H1 (cell line): Measurements from ENCODE around the gene ARID1B. TPM values are rescaled to one million over a fixed set of nuclear protein-coding genes. Genes with fewer than 3 reads are reported as not detected.

Experiments used
- CTCF ChIA-PET: fragments of 300-600 bp; sonication (Branson Sonifier 250); formaldehyde crosslinking; loops from one replicate; lab custom pipeline; 2021; ENCODE audit not compliant: partially characterized antibody; lab: Charles Lee
- POLR2A ChIA-PET: fragments of 300-600 bp; sonication (Branson Sonifier 250); formaldehyde crosslinking; loops from one replicate; lab custom pipeline; 2021; ENCODE audit warnings: inconsistent platforms; ENCODE audit not compliant: partially characterized antibody; lab: Charles Lee
- DNase-seq, 2 experiments: peaks; one replicate each; pipeline versions ENCODE4 v3.0.0 to v3.0.0-alpha.2; 2010 to 2022; ENCODE audit warnings: low spot score in 2 of 2, low read depth in 1 of 2, mixed read lengths in 1 of 2
- FAIRE-seq: peaks from 2 replicates; lab custom pipeline; 2011; peaks lifted over from hg19 to GRCh38; lab: Jason Lieb, UNC
- H2AFZ ChIP-seq: 2 replicates; pipeline ENCODE4 v1.8.1; 2012; ENCODE audit warnings: low read length, inconsistent platforms
- H2AK5ac ChIP-seq: 2 replicates; pipeline ENCODE4 v1.6.1; 2013; ENCODE audit warnings: low read depth, low read length
- H2BK120ac ChIP-seq: replicated peaks from 2 replicates; pipeline ENCODE3; 2013; ENCODE audit warnings: low read depth, low read length, inconsistent platforms
- H2BK12ac ChIP-seq: 2 replicates; pipeline ENCODE4 v1.6.1; 2013; ENCODE audit warnings: low read depth, low read length
- H2BK15ac ChIP-seq: 2 replicates; pipeline ENCODE4 v1.6.1; 2013; ENCODE audit warnings: low read length
- H2BK20ac ChIP-seq: 2 replicates; pipeline ENCODE4 v1.6.1; 2013; ENCODE audit warnings: low read length
- H2BK5ac ChIP-seq: 2 replicates; pipeline ENCODE4 v1.6.1; 2013; ENCODE audit warnings: low read depth, low read length
- H3K14ac ChIP-seq: 2 replicates; pipeline ENCODE4 v1.6.1; 2013; ENCODE audit warnings: inconsistent platforms; ENCODE audit not compliant: insufficient read length
- H3K18ac ChIP-seq: 2 replicates; pipeline ENCODE4 v1.6.1; 2013; ENCODE audit warnings: low read length; ENCODE audit errors: extremely low read depth
- H3K23ac ChIP-seq: 2 replicates; pipeline ENCODE4 v1.6.1; 2013; ENCODE audit warnings: inconsistent platforms; ENCODE audit not compliant: insufficient read length
- H3K23me2 ChIP-seq: 2 replicates; pipeline ENCODE4 v1.6.1; 2013; ENCODE audit warnings: low read depth, low read length
- H3K27ac ChIP-seq: 2 replicates; pipeline ENCODE4 v1.6.1; 2011; ENCODE audit warnings: low read depth, low read length, inconsistent platforms
- H3K27me3 ChIP-seq, 4 experiments: replicated peaks in 1 of 4; 1 replicate in 1 of 4; 2 replicates in 3 of 4; pipeline versions ENCODE4 v1.6.1 to v1.8.1; 2011 to 2013; ENCODE audit warnings: low read length in 3 of 4, mild to moderate bottlenecking in 3 of 4, inconsistent platforms in 2 of 4, mixed read lengths in 2 of 4, moderate library complexity in 1 of 4; ENCODE audit not compliant: control insufficient read depth in 3 of 4, insufficient read depth in 3 of 4; ENCODE audit errors: extremely low read depth in 1 of 4
- H3K36me3 ChIP-seq, 4 experiments: 2 replicates each; pipeline versions ENCODE4 v1.6.1 to v1.8.1; 2011 to 2013; ENCODE audit warnings: mild to moderate bottlenecking in 4 of 4, low read length in 3 of 4, moderate library complexity in 2 of 4, control low read depth in 1 of 4, inconsistent platforms in 1 of 4; ENCODE audit not compliant: insufficient read depth in 4 of 4, control insufficient read depth in 2 of 4
- H3K4ac ChIP-seq: replicated peaks from 2 replicates; pipeline ENCODE3; 2013; ENCODE audit warnings: low read length, low read depth, mixed read lengths, inconsistent platforms; ENCODE audit not compliant: insufficient read length
- H3K4me1 ChIP-seq, 4 experiments: replicated peaks in 1 of 4; 1 replicate in 1 of 4; 2 replicates in 3 of 4; pipeline versions ENCODE4 v1.6.1 to v1.8.1; 2011 to 2013; ENCODE audit warnings: low read length in 3 of 4, inconsistent platforms in 2 of 4, mixed read lengths in 1 of 4; ENCODE audit not compliant: insufficient read depth in 4 of 4, control insufficient read depth in 3 of 4
- H3K4me2 ChIP-seq, 2 experiments: 2 replicates each; pipeline versions ENCODE4 v1.6.1 to v1.8.1; 2011 to 2013; ENCODE audit warnings: low read depth in 2 of 2, low read length in 2 of 2, control low read depth in 1 of 2, inconsistent platforms in 1 of 2, mild to moderate bottlenecking in 1 of 2; ENCODE audit not compliant: insufficient read depth in 1 of 2
- H3K4me3 ChIP-seq, 4 experiments: fragments of 200-600, 300-600 bp in 1 of 4; sonication (generic), shearing (Covaris generic), sonication (Bioruptor Twin) in 1 of 4; 2 replicates each; pipeline versions ENCODE4 v1.5.1 to v1.8.1; 2011 to 2016; ENCODE audit warnings: low read length in 4 of 4, low read depth in 3 of 4, control low read depth in 2 of 4, inconsistent platforms in 2 of 4, mild to moderate bottlenecking in 2 of 4, mixed read lengths in 1 of 4, moderate library complexity in 1 of 4; ENCODE audit not compliant: insufficient read depth in 2 of 4; ENCODE audit errors: extremely low read depth in 1 of 4
- H3K56ac ChIP-seq: replicated peaks from 2 replicates; pipeline ENCODE3; 2013; ENCODE audit warnings: low read depth, mild to moderate bottlenecking, mixed read lengths, low read length, inconsistent platforms; ENCODE audit not compliant: insufficient read length
- H3K79me1 ChIP-seq: 2 replicates; pipeline ENCODE4 v1.6.1; 2013; ENCODE audit warnings: low read depth, low read length, control low read depth
- H3K79me2 ChIP-seq, 2 experiments: 2 replicates each; pipeline versions ENCODE4 v1.6.1 to v1.8.1; 2012 to 2013; ENCODE audit warnings: low read length in 2 of 2, mild to moderate bottlenecking in 2 of 2, inconsistent platforms in 1 of 2; ENCODE audit not compliant: insufficient read depth in 2 of 2, control insufficient read depth in 1 of 2
- H3K9ac ChIP-seq, 4 experiments: replicated peaks in 1 of 4; 1 replicate in 1 of 4; 2 replicates in 3 of 4; pipeline versions ENCODE4 v1.6.1 to v1.8.1; 2011 to 2013; ENCODE audit warnings: low read depth in 3 of 4, low read length in 3 of 4, control low read depth in 2 of 4, mild to moderate bottlenecking in 2 of 4, moderate library complexity in 2 of 4, inconsistent platforms in 1 of 4; ENCODE audit errors: extremely low read depth in 1 of 4
- H3K9me3 ChIP-seq, 2 experiments: 2 replicates each; pipeline versions ENCODE4 v1.6.1 to v1.8.1; 2012 to 2013; ENCODE audit warnings: mild to moderate bottlenecking in 2 of 2, moderate library complexity in 2 of 2, control low read depth in 1 of 2, inconsistent platforms in 1 of 2, low read depth in 1 of 2, low read length in 1 of 2, mixed read lengths in 1 of 2; ENCODE audit not compliant: insufficient read depth in 2 of 2
- H4K20me1 ChIP-seq, 2 experiments: replicated peaks in 1 of 2; 2 replicates each; pipeline versions ENCODE3 to v1.8.1; 2011 to 2013; ENCODE audit warnings: inconsistent platforms in 2 of 2, low read length in 2 of 2, mild to moderate bottlenecking in 1 of 2; ENCODE audit not compliant: insufficient read depth in 2 of 2, control insufficient read depth in 1 of 2
- H4K5ac ChIP-seq: 2 replicates; pipeline ENCODE4 v1.6.1; 2013; ENCODE audit warnings: low read length, low read depth, mixed read lengths, inconsistent platforms; ENCODE audit not compliant: insufficient read length
- H4K8ac ChIP-seq: 2 replicates; pipeline ENCODE4 v1.8.0; 2013; ENCODE audit warnings: mild to moderate bottlenecking, moderate library complexity, low read length, inconsistent platforms; ENCODE audit not compliant: insufficient read depth; ENCODE audit errors: extremely low read depth
- H4K91ac ChIP-seq: replicated peaks from 2 replicates; pipeline ENCODE3; 2013; ENCODE audit warnings: low read length, mixed read lengths, inconsistent platforms; ENCODE audit not compliant: insufficient read length
- ATF2 ChIP-seq: IDR thresholded peaks from 2 replicates; pipeline ENCODE4 v1.6.1; 2012; ENCODE audit warnings: low read length, inconsistent platforms
- BRCA1 ChIP-seq: IDR thresholded peaks from 2 replicates; pipeline ENCODE4 v1.6.1; 2012; ENCODE audit warnings: low read depth, low read length, improper control_type of control experiment
- CHD1 ChIP-seq: IDR thresholded peaks from 2 replicates; pipeline ENCODE4 v1.6.1; 2012; ENCODE audit warnings: low read depth, low read length, improper control_type of control experiment
- FOSL1 ChIP-seq: IDR thresholded peaks from 2 replicates; pipeline ENCODE4 v1.6.1; 2011; ENCODE audit warnings: mild to moderate bottlenecking, low read depth, low read length, moderate library complexity; ENCODE audit not compliant: insufficient read depth
- NANOG ChIP-seq: IDR thresholded peaks from 2 replicates; pipeline ENCODE4 v1.6.1; 2011; ENCODE audit warnings: low read length, low read depth, mild to moderate bottlenecking, inconsistent platforms; ENCODE audit not compliant: insufficient read depth, poor library complexity, severe bottlenecking
- RBBP5 ChIP-seq: IDR thresholded peaks from 2 replicates; pipeline ENCODE4 v1.7.1; 2012; ENCODE audit warnings: low read depth, mild to moderate bottlenecking, inconsistent platforms, low read length, moderate library complexity, borderline replicate concordance
- USF2 ChIP-seq: IDR thresholded peaks from 2 replicates; pipeline ENCODE4 v1.6.1; 2011; ENCODE audit warnings: low read length, improper control_type of control experiment
- YY1 ChIP-seq: IDR thresholded peaks from 2 replicates; pipeline ENCODE4 v1.6.1; 2011; ENCODE audit warnings: low read depth, mild to moderate bottlenecking, low read length
- ZNF274 ChIP-seq: IDR thresholded peaks from 2 replicates; pipeline ENCODE4 v1.7.0; 2012; ENCODE audit warnings: low read length, borderline replicate concordance; ENCODE audit errors: extremely low read depth
- WGBS, 2 experiments: shearing (Covaris generic) in 1 of 2; methylation state at CpG; one replicate each; pipeline versions ENCODE4 v1.1.6 to v1.1.7; 2013 to 2015; ENCODE audit warnings: low lambda C conversion rate in 2 of 2, mixed read lengths in 2 of 2, inconsistent platforms in 1 of 2, low coverage in 1 of 2, missing lambda C conversion rate in 1 of 2; ENCODE audit not compliant: insufficient replicate concordance in 2 of 2, insufficient coverage in 1 of 2, insufficient read length in 1 of 2; ENCODE audit errors: extremely low coverage in 1 of 2, missing lambda C conversion rate in 1 of 2; 5-methylcytosine and 5-hydroxymethylcytosine counted together
- polyA plus RNA-seq, 7 experiments: library from polyadenylated mRNA; depleted of rRNA in 3 of 7; stranded (reverse) in 5 of 7; unstranded in 2 of 7; fragments of >200 nt in 5 of 7; fragments of 200-250 nt in 2 of 7; gene quantifications; 1 replicate in 5 of 7; 2 replicates in 1 of 7; 4 replicates in 1 of 7; pipeline versions ENCODE4 v1.2.1 to v1.2.3, GENCODE V29; 2011 to 2013; ENCODE audit warnings: missing spikeins in 2 of 7, mixed read lengths in 2 of 7
- total RNA-seq: library from RNA; stranded (reverse); fragmentation: NEBNext Ultra II Directional; extraction: Animal tissue kit (Norgen Biotek cat#: 25700); gene quantifications from 2 replicates; pipeline ENCODE4 v1.2.1, GENCODE V29; 2021

Gene ARID1B
- total and polyA plus RNA-seq, 2 of the 8 experiments (the other 6 are each of a cell fraction or from before 2014, with no cell fraction given), result 24.3 to 70.3 TPM

DNA sequence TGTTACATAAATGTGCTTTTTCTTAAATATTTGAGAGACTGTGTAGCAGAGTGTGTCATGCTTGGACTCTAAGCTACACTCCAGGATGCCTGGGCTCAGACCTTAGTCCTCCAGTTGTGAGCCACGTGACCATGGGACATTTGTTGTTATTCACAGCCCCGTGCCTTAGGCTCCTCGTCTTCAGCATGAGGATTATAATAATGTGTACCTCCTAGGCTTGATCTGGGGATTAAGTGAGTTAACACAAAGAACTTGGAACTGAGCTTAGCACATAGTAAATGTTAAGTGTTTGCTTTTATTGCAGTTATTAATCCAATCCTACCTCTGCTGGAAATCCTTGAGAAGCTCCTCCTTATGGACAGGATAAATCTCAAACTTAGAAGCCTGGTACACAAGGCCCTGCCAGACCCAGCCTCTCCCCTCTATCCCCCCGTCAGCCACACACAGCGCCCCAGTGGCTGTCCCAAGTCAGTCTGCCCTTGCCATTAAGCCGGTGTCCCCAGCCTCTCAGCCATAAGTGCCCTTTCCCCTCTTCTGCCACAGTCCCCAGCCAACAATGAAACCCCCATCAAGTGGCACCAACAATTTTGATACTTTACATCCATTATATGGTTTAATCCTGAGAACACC, 368.6 kb downstream of the ARID1B start:
- Histone ChIP-seq H4K91ac (no peak overlapping the region), H3K23ac (no peak overlapping the region), H2AFZ (no peak overlapping the region), H3K36me3 (peaks cover 0 to 18% (median 7%) of the 10 kb centered on the region in 4 experiments; a peak in 5 of 8 replicates), H2BK120ac (no peak overlapping the region), H3K9me3 (no peaks in the 10 kb centered on the region), H2BK20ac (no peak overlapping the region), H3K56ac (no peak overlapping the region), H3K4me1 (peaks cover 5 to 17% (median 13%) of the 10 kb centered on the region in 4 experiments), H3K4me2 (peak overlapping the region in 1 of 2 experiments; percentile 34; a peak in 1 of 4 replicates), H3K27me3 (no peaks in the 10 kb centered on the region), H3K18ac (no peak overlapping the region), H2BK5ac (no peak overlapping the region), H3K4ac (no peak overlapping the region), H3K27ac (no peak overlapping the region), H4K8ac (no peak overlapping the region), H3K9ac (no peak overlapping the region), H4K20me1 (peaks cover 0 to 6% of the 10 kb centered on the region in 2 experiments), H3K79me1 (no peaks in the 10 kb centered on the region; the same call in 1 of the 2 replicates), H3K4me3 (no peak overlapping the region; a peak in 1 of 8 replicates), H2BK12ac (no peak overlapping the region), H3K79me2 (no peaks in the 10 kb centered on the region), H2AK5ac (peak overlapping the region; percentile 43; the same call in 1 of the 2 replicates), H2BK15ac (peak overlapping the region; percentile 50; the same call in 1 of the 2 replicates), H4K5ac (no peak overlapping the region), H3K14ac (no peak overlapping the region), H3K23me2 (peaks cover 2% of the 10 kb centered on the region)
- no peak for DNase-seq
- ChIA-PET CTCF (interaction anchor here (1.0 to 10.2 kb wide), 9 partner anchors 10 to 270 kb away, joined by 3 to 128 read pairs (median 3); no protein-coding TSS in a partner anchor), POLR2A (interaction anchor here (1.6 kb wide), 1 partner anchor 17 kb away, joined by 3 read pairs; no protein-coding TSS in a partner anchor)
- FAIRE-seq, result no peak
- WGBS, 2 experiments, result 74% methylated on average over 6 of the region's 6 CpGs; no CpG with 5 or more reads in 1 of the 2 experiments
- TF ChIP-seq RBBP5, result no peak
- no peak for TF ChIP-seq USF2
- TF ChIP-seq YY1, result no peak
- TF ChIP-seq NANOG, result no peak
- TF ChIP-seq BRCA1, result no peak
- TF ChIP-seq ATF2, result no peak
- no peak for TF ChIP-seq CHD1
- no peak for TF ChIP-seq FOSL1
- no peak for TF ChIP-seq ZNF274
